T-helper 1 cell (primary cell): Measurements from ENCODE around the gene AP3D1.

ENCODE experiments used
- DNase-seq, 5 donors: peaks; one replicate each; pipeline ENCODE4 v3.0.0-alpha.2; 2012 to 2020

AP3D1 gene

DNA sequence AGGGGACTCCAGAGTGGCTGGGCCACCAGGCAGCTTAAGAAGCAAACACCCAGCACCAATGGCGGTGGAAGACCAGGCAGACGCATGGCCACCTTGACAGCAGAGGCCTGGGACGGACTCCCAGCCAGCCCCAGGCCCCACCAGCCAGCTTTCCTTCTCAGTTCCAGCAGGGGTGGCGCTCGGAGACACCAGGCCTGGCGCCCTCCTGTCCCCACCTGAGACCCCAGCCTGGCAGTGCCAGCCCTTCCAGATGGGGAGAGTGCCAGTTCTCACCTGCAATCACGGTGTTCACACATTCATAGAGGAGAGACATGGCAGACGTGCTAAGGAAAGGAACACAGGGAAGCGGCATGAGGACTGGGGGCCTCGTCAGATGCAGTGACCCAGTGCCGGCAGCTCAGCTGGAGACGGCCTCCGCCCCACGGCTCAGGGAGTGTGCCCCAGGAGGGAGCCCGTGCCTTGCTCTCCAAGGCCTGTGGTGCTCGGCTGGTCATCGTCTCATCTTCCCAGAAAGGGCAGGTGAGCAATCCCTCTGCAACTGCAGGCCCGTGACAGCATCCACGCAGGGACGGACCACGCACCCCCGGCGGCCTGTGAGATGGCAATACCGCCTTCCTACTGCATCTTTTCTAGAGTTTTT lies 24.4 kb downstream of the AP3D1 start:
- DNase-seq = no peak

DNA sequence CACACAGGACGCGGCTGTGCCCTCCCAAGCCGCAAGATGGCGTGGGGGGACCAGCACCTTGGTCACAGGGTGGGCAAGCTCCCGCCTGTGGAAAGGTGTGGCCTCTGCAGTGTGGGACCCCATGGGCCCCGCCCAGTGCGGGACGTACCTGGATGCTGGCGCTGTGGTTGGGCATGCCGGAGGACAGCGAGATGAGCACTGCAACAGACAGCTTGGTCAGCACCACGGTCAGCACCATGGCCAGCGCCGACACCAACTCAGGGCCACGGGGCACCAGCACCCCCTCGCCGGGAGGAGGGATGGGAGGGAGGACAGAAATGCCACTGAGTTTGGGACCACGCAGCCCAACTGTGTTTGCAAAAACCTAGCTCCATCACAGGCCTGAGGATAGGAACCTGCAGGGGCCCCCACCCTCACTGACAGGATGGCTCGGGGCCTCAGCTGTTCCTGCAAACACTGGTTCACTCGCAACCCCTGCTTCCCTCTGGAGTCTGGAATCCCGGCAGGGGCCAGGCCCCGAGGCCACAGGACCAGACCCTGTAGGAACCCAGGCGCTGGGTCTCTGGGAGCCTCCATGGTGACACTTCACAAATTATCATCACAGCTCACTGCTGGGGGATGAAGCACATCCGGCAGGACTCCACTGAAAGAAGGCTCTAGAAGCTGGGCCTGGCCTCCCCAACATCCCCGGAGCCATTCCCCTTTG lies 27.5 kb downstream of the AP3D1 start:
- no peak for DNase-seq

DNA sequence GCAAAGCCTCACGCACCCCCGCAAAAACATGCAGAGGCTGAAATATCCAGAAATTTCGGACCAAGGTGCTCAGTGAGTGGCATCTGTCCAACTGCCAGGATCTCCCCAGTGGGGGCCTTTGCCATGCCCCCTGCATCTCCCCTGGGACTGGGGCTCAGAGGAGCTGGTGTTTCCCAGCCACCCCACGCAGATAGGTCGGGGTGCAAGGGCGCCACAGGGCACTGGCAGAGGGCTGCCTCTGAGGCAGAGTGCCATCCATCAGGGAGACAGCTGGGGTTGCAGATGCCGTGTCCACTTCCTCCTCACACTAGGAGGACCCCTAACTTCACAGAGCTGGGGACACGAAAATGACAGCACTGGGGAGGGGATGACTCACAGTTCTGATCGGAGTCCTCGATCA lies 28.4 kb downstream of the AP3D1 start:
- DNase-seq = no peak

DNA sequence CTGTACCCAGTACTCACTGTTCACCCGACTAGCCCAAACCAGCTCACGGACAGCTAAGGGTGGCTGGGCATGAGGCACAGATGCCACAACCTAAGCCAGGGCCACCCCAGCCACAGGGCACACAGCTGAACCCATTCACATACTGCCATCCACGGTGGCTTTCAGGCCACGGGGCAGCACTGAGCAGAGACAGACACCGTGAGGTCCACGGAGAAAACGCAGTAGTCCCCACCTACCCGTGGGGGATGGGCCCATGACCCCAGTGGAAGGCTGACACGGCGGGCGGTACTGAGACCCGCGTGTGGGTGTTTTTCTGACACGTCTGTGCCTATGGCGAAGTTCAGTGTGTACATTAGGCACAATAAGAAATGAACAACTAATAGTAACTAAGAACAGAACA lies 29.1 kb downstream of the AP3D1 start:
- no peak for DNase-seq

DNA sequence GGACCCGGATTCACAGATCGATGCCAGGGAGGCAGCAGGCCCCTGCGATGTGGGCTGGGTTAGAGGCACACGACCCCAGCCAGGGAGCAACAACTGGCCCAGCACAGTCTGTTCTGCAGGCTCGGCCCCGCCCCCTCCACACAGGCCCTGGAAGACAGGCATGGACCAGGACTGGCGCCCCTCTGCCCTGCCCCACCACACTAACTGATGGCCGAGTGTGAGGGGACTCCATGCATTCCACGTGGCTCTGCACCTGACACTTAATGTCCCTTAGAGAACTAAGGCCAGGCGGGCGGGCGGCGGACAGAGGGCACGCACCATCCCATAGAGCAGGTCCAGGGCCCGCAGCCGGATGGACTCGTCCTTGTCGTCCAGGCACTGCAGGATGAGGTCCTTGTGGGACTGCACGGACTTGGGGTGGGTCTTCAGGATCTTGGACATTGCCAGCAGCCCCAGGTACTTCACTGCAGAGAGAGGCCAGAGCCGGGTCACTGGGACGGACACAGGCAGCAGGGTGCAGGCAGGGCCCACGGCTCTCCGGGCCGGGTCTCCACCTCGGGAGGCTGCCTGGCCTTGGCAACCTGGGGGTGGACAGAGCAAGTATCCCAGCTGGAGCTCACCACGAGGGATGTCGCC lies 29.8 kb downstream of the AP3D1 start:
- DNase-seq = no peak

DNA sequence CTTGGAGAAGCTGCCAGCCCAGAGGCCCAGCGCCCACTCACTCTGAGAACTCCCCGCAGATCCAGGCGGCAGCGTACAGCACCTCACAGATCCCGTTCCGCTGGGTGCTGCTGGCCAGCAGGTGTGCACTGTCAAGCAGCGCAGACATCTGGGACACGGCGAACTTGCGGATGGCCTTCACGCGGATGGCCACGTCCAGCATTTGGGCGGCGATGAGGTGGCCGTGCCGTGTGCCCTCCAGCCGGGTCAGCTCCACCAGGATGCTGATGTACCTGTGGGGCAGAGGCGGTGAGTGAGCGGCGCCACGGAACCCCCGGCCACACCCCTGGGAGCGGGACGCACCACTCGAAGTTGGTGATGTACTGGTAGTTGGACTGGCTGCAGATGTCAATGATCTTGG lies 30.5 kb downstream of the AP3D1 start:
- no peak for DNase-seq

DNA sequence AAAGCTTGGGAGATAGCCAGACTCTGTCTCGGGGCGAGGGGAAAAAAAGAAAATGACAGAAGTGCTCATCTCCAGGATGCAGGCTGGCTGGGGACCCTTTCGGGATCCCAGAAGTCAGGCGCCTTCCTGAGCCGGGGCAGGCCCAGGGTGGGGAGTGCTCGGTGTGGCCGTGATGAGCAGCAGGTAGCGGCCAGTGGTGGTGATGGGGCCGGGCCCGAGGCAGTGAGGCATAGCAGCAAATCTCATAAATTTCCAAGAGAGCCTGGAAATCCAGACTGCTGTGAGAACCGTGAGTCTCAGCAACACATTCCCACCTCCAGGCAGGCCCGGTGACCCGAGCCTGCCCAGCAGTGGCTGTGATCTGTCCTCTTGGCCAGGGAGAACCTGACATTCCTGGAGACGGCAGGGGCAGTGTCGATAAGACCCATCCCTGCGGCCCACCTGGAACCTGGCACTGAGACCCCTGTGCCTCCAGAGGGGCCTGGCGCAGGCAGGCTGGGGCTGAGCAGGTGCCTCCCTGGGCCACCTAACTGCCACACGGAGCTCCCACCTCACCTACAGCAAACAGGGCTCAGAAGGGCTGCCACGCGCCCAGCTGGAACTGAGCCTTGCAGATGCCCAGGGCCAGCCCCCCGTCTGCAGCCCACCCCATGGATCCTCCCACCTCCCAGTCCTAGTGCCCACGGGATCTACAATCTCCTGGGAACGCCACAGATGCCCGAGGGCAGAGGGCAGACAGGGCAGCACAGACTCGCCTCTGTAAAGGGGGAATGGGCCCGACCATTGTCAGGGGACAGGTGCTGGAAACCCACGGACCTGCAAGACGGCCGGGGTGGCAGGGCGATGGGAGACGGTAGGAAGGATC lies 31.2 kb downstream of the AP3D1 start:
- DNase-seq = no peak

DNA sequence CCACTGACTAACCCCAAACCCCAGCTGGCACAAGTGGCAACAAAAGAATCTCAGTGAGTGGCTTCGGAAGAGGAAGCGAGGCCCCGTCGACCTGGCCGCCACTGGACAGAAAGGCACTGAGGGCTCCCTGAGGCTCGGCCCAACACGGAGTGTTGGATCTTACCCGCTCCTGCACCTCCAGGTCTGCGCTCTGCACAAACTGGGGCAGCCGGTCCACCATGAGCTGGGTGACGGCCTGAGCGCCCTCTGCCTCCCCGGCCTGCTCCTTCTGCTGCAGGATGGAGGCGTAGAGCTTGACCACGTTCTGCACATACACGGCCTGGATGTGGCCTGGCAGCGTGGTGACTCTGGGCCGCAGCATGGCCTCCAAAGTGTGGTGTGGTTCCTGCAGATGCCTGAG lies 32.9 kb downstream of the AP3D1 start:
- no peak for DNase-seq

DNA sequence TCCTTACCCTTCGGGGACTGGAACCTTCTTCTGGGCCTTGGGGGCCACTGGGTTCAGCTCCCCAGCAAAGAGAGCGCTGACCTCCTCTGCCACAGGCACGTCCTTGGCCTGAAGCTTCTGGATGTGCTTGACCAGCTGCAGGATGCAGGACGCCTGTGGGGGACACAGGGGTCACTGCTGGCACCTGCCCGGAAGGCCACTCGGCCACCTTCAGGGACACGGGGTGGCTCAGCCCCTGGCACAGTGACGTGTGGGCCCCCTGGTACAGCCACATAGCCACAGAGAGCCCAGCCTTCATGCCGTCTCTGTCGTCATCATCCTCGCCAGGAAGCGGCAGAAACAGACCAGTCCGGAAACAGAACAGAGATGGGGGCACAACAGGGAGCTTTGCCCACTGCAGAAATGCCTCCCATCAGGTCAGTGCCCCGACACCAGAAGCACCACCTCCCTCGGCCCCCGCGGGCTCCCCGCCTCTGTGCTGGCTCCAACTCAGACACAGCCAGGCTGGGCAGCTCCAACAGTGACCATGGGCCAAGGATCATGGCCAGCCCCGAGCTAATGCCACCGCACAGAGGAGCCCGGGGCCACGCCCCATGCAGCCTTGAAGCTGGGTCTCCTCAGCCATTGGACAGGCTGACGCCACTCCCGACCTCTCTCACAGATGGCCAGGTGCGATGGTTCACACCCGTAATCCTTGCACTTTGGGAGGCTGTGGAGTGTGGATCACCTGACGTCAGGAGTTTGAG lies 34.0 kb downstream of the AP3D1 start:
- DNase-seq = no peak

DNA sequence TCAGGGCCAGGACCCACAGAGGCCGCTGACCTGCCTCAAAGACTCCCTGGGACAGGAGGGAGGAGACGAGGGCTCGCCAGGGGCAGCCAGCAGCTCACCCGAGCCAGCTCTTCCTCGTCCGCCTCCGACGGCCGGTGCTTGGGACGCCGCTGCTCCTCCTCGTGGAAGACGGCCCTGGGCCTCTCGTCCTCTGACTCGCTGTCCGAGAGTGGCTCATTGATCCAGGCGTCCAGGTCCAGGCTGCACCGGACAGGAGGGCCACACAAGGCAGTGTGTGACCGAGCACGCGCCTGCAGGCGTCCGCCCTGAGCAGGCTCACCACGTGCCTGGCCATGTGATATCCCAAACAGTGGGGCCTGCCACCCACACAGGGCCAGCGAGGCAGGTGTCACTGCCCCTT lies 34.9 kb downstream of the AP3D1 start:
- DNase-seq = no peak

DNA sequence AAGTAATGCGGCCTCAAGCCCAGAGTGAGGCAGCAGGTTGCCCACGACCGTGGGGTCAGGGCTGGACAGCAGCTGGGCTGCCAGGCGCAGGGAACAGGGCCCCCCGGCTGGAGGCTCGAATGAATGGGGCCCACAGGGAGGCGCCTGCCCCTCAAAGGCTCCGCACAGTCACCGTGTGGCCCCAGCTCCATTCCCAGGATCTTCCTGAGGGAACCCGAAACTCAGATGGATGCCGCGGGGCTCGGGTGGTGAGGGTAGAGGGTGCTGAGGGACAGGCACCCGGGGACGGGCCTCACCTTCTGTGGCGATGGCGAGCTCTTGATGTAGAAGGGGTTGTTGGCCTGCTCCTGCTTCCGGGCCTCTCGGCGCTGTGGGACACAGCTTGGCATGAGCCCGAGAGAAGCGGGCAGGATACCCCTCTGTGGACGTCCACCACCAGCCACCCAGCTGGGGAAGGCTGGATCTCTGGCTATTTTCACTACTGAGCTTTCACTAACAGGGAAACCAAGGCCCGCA lies 35.4 kb downstream of the AP3D1 start:
- no peak for DNase-seq

DNA sequence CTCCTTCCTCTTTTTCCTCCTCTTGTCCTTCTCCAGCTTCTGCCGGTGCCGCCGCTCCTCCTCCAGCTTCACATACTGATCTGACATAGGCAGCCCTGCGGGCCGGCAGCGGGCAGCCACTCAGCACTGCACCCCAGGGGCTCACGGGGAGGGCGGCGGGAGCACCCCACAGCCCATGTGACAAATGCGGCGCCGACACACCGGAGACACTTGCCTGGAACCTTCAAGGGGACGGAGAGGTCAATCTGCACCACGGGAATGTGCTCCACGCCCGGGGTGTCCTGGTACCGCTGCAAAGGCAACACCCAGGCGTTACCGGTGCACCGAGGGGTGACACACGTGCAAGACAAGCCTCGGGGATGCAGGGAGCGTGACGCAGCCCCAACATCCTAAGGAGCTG lies 36.0 kb downstream of the AP3D1 start:
- no peak for DNase-seq

DNA sequence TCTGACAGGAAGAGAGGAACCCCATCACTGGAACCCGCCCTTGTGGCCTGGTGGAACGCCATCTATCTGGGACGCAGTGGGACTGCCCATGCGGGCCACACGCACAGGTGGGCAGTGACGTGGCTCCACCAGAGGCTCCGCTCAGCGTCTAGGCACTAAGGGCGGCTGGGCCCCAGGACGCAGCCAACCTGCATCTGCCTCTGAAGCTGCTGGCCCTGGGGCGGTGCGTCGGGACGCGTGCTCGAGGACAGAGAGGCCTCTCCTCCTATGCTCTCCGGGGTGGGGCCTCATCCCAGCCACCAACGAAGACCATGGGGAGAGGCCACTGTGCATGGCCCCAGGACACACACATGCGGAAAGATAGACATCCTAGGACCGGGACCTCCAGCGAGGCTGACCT lies 36.5 kb downstream of the AP3D1 start:
- no peak for DNase-seq

DNA sequence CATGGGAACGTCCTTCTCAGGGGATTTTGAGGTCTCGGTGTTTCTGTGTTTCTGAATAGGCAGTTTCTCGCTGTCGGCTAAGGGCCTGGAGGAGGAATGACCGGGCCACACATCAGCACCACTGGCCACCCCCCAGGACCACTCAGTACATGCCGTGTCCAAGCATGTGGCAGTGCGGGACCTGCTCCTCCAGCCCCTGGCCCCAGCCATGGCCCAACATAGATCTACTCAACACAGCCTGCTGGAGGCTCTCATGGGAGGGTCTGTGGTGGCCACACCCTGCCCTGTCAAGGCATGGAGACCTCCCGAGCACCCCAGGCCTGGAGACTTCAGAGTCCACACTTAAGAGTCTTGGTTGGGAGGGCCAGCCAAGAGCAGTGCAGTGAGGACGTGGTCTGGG lies 37.1 kb downstream of the AP3D1 start:
- DNase-seq = no peak

DNA sequence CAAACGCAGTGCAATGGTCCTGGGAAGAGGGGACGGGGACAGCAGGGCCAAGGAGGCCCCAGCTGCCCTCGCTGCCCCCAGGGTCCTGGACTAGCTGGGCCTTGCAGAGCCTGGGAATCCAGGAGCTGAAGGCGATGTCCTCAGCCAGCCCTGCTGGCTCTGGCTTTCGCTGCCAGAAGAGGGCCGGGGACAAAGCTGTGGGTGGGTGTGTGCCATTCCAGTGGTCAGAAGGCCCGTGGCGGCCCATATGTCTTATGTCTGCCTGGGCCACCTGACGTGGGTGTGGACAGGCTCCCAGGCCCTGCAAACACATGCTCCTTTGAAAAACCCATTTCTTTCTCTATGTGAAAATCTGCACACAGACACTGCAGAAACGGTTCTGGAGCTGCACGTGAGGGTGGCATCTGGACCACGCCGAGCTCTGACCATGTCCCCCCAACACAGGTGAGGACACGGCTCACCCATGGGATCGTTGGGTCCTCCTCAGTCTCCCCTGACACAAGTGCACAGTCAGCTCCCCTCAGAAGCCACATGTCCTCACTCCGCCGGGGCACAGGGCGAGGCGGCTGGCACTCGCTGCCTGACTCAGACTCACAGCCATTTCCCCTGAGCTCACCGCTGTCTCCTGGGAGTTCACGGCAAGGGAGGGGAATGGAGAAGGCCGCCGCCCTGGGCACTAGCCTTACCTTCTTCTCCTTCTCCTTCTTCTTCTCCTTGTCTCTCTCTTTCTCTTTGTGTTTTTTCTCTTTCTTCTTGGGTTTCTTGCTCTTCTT lies 37.7 kb downstream of the AP3D1 start:
- DNase-seq = no peak

DNA sequence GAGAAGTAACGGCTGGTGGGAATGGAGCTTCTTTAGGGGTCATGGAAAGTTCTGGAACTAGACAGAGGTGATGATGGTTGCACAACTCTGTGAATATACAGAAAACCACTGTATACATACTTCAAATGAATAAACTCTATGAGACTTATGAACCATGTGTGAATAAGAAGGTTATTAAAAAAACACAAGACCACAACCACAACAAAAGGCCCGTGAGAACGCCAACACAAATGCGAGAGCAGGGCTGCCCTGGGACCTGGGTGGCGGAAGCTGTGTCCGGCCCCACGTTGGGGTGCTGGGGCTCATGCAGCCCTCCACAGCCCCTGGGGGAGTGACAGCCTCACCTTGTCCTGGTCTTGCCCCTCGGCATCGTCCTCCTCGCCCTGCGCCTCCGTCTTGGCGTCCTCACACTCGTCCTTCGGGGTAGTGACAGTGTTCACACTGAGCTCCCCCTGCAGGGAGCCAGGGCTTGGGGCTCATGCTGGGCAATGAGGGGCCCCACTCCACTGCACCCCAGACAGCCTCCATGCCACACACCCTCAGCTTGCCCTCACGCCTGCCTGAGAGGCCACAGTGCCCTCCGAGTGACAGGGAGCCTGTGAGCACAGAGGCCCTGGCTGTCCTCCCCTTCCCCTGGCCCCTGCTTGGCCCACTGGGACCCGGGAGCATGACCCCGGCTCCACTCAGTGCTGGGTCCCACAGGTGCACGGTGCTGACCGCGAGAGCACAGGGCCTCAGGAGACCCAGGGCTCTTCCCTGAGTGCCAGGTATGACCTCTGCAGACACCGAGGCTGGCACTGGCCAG lies 38.6 kb downstream of the AP3D1 start:
- DNase-seq = no peak

DNA sequence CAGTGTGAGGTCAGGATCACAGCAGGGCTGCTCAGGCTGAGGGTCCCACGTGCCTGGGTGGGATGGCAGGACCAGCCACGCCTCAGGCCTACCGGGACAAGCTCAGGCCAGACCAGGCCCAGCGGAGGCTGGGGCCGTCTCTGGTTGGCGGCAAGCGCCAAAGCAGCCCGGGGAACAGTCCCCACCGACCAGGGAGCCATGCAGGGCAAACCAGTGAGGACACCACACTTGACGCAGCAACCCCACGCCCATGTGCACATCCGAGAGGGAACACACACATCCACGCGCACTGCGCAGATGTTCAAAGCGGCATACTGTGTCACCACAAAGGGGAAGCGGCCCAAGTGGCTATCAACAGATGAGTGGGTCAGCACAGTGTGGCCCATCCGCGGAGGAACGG lies 39.5 kb downstream of the AP3D1 start:
- no peak for DNase-seq

DNA sequence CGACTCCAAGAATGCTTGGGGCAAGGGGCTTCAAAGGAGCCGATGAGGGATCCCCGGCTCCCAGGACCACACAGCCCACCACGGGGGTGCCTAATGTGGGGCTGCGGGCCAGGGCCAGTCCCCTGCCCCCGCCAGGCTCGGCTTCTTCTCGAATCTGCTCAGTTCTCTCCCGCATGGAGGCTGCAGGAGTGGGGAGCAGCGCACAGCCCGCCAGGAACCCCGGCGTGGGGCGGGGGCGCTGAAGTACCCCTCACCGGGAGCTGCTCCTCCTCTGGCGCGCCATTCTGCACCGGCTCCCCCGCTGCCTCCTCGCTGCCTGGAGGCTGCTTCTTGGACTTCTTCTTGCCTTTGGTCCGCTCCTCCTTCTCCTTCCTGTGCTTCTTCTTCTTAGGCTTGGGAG lies 39.9 kb downstream of the AP3D1 start:
- no peak for DNase-seq

DNA sequence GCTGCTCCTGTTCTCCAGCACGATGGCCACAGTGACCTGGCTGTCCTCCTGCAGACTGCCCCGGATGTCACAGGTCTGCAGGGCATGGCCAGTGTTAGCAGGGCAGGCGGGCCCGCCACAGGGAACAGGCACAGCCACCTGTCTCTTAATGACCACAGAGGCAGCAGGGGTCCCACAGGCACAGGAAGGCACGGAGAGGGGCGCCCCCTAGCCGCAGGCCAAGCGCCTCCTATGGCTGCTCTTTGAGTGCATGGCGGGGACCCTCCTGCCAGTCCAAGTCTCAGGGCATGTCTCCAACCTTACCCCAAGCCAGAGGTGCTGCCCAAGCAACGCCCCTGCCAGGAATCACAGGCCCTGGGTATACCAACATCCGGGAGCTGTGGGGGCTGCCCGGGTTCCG lies 40.5 kb downstream of the AP3D1 start:
- DNase-seq = no peak

DNA sequence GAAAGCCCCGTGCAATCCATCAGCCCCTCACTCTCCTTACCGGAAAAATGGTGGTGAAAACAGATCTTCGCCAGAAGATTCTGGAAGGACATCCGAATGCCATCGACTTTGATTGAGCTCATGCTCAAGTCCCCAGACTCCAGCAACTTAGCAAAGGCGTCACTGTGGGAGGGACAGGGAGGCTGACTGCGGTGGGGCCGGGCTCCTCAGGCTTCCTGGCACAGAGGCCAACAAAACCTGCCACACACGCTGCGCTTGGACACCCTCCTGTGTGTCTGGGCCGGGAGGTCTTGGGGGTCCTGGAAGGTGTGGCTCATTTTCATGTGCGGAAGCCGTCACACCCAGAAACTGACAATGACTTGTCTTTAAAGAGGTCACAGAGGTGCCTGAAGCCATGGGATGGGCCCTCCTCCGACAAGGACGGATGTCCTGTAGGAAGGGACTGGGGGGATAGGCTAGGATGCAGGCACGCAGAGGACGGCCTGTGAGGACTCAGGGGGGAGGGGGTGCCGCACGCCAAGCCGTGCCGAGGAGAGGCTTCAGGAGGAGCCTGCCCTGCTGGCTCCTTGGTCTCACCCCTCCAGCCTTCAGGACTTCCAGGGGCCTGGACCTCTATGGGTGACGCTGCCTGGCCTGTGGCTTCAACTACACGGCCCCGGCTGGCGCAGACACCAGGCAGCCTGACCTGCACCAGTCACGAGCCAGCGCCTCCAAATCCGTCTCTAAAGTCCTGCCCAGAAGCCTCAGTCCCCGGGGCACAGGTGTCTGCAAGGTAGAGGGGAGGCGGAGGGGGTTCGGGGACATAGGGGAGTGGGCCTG lies 42.1 kb downstream of the AP3D1 start:
- no peak for DNase-seq
